Ishikawa (cell line): ENCODE data around the gene ACBD3.

Experiments
- CEBPB ChIP-seq: IDR thresholded peaks from 2 replicates; pipeline ENCODE4 v1.6.1; 2012
- CREB1 ChIP-seq: IDR thresholded peaks from 2 replicates; pipeline ENCODE4 v1.6.1; 2012; ENCODE audit warnings: low read depth
- EGR1 ChIP-seq: IDR thresholded peaks from 2 replicates; pipeline ENCODE4 v1.6.1; 2012
- EP300 ChIP-seq: IDR thresholded peaks from 2 replicates; pipeline ENCODE4 v1.6.1; 2012; ENCODE audit warnings: borderline replicate concordance
- FOXM1 ChIP-seq: IDR thresholded peaks from 2 replicates; pipeline ENCODE4 v1.6.1; 2012; ENCODE audit warnings: low read depth, borderline replicate concordance
- NFIC ChIP-seq: IDR thresholded peaks from 2 replicates; pipeline ENCODE4 v1.6.1; 2012
- RAD21 ChIP-seq: IDR thresholded peaks from 2 replicates; pipeline ENCODE4 v1.6.1; 2012; ENCODE audit warnings: low read depth
- TAF1 ChIP-seq: IDR thresholded peaks from 2 replicates; pipeline ENCODE4 v1.6.1; 2012; ENCODE audit warnings: low read depth, mild to moderate bottlenecking
- TCF12 ChIP-seq: IDR thresholded peaks from 2 replicates; pipeline ENCODE4 v1.6.1; 2012; ENCODE audit warnings: low read depth
- TEAD4 ChIP-seq: IDR thresholded peaks from 2 replicates; pipeline ENCODE4 v1.6.1; 2012
- YY1 ChIP-seq: IDR thresholded peaks from 2 replicates; pipeline ENCODE4 v1.6.1; 2012; ENCODE audit warnings: low read depth
- ZBTB7A ChIP-seq: IDR thresholded peaks from 2 replicates; pipeline ENCODE4 v1.6.1; 2012; ENCODE audit warnings: low read depth
- TF ChIP-seq, protein P1 (sequence below): IDR thresholded peaks from 2 replicates; pipeline ENCODE4 v1.6.1; 2012; ENCODE audit warnings: low read depth, mild to moderate bottlenecking
- TF ChIP-seq, protein P2 (sequence below): IDR thresholded peaks from 2 replicates; pipeline ENCODE4 v1.6.1; 2012
- TF ChIP-seq, protein P3 (sequence below): IDR thresholded peaks from 2 replicates; pipeline ENCODE4 v1.6.1; 2012

The ACBD3 gene

DNA sequence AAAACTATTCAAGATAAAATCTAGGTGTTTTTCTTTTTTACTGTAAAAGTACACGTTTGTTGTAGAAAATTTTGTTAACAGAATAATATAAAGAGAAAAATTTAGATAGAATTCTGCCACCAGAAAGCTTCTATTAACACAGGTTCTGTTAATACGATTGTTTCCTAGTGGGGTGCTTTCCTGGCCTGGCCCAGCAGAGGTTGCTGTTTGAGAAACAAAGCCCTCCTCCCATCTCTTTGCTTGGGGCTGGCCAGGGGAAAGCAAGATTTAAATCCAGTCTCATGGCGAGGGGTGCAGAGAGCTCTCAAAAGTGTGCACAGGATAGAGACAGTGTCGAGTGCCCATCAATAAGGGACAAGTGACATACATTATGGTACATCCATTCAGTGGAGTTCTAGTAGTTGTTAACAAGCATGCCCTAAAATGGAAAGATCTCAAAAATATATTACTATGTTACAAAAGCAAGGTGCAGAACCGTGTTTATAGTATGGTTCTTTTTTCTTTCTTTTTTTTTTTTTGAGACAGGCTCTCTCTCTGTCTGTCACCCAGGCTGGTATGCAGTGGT lies 14.6 kb upstream of the ACBD3 start:
- TF ChIP-seq RAD21 (peak; percentile 51), EGR1 (no peak), NFIC (no peak)

DNA sequence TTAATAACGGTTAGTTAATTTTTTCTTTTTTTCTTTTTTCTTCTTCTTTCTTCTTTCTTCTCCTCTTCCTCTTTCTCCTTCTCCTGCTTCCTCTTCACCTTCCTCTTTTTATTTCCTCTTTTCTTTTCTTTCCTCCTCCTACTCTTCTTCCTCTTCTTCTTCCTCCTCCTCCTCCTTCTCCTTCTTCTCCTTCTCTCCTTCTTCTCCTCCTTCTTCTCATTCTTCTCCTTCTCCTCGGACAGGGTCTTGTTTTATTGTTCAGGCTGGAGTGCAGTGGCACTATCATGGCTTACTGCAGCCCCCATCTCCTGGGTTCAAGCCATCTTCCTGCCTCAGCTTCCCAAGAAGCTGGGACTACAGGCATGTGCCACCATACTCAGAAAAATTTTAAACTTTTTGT lies 13.4 kb upstream of the ACBD3 start:
- TF ChIP-seq NFIC, result no peak
- TF ChIP-seq ZBTB7A, result no peak
- no peak for TF ChIP-seq FOXM1
- no peak for TF ChIP-seq CREB1
- TF ChIP-seq, protein P1, sequence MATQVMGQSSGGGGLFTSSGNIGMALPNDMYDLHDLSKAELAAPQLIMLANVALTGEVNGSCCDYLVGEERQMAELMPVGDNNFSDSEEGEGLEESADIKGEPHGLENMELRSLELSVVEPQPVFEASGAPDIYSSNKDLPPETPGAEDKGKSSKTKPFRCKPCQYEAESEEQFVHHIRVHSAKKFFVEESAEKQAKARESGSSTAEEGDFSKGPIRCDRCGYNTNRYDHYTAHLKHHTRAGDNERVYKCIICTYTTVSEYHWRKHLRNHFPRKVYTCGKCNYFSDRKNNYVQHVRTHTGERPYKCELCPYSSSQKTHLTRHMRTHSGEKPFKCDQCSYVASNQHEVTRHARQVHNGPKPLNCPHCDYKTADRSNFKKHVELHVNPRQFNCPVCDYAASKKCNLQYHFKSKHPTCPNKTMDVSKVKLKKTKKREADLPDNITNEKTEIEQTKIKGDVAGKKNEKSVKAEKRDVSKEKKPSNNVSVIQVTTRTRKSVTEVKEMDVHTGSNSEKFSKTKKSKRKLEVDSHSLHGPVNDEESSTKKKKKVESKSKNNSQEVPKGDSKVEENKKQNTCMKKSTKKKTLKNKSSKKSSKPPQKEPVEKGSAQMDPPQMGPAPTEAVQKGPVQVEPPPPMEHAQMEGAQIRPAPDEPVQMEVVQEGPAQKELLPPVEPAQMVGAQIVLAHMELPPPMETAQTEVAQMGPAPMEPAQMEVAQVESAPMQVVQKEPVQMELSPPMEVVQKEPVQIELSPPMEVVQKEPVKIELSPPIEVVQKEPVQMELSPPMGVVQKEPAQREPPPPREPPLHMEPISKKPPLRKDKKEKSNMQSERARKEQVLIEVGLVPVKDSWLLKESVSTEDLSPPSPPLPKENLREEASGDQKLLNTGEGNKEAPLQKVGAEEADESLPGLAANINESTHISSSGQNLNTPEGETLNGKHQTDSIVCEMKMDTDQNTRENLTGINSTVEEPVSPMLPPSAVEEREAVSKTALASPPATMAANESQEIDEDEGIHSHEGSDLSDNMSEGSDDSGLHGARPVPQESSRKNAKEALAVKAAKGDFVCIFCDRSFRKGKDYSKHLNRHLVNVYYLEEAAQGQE, result no peak
- TF ChIP-seq YY1, result no peak
- no peak for TF ChIP-seq RAD21
- TF ChIP-seq TAF1, result no peak
- no peak for TF ChIP-seq EP300
- TF ChIP-seq, protein P2, sequence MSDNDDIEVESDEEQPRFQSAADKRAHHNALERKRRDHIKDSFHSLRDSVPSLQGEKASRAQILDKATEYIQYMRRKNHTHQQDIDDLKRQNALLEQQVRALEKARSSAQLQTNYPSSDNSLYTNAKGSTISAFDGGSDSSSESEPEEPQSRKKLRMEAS, result no peak
- TF ChIP-seq, protein P3, sequence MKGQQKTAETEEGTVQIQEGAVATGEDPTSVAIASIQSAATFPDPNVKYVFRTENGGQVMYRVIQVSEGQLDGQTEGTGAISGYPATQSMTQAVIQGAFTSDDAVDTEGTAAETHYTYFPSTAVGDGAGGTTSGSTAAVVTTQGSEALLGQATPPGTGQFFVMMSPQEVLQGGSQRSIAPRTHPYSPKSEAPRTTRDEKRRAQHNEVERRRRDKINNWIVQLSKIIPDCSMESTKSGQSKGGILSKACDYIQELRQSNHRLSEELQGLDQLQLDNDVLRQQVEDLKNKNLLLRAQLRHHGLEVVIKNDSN, result no peak
- no peak for TF ChIP-seq TEAD4
- TF ChIP-seq TCF12, result no peak
- TF ChIP-seq CEBPB, result no peak
- TF ChIP-seq EGR1, result no peak

DNA sequence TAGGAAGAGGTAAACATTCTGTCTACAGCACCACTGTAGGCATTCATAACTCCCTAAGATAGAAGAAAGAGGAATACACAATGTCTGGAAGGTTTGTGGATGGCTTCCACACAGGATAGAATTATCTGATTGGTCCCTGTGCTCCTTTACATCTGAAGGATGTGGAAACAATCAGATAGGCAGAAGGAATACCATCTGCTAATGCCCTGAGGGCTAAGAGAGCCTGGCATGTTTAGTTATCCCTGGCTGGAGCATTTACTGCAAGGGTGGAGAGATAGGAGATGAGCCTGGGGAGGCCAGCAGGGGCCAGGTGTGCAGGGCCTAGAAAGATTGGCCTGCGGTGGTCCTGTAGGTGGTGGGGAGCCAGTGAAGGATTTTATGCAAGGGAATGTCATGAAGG lies 8.6 kb upstream of the ACBD3 start:
- TF ChIP-seq CREB1 (no peak), TAF1 (no peak), TEAD4 (no peak), FOXM1 (no peak), ZBTB7A (no peak), NFIC (no peak)

DNA sequence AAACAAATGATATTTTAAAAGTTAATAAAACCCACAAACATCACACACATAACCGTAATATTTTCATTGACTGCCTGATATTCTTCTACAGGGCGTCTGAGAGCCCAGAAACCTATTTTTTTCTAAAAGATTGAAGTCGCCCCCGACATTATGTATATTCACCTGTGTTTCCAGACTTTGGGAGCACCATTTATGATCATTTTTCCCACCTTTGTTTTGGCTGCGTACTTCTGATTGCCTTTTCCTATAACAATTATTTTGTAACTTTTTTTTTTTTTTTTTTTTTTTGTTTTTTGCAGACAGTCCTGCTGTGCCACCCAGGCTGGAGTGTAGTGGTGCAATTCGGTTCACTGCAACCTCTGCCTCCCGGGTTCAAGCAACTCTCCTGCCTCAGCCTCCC lies 839 bp upstream of the ACBD3 start:
- no peak for TF ChIP-seq CEBPB
- TF ChIP-seq, protein P1, result no peak
- no peak for TF ChIP-seq NFIC
- no peak for TF ChIP-seq TAF1
- no peak for TF ChIP-seq ZBTB7A
- TF ChIP-seq CREB1, result no peak
- TF ChIP-seq, protein P3, result no peak
- TF ChIP-seq TEAD4, result no peak
- TF ChIP-seq TCF12, result no peak
- TF ChIP-seq EGR1, result no peak
- TF ChIP-seq EP300, result no peak
- no peak for TF ChIP-seq FOXM1
- TF ChIP-seq YY1, result no peak
- TF ChIP-seq, protein P2, result no peak
- no peak for TF ChIP-seq RAD21

DNA sequence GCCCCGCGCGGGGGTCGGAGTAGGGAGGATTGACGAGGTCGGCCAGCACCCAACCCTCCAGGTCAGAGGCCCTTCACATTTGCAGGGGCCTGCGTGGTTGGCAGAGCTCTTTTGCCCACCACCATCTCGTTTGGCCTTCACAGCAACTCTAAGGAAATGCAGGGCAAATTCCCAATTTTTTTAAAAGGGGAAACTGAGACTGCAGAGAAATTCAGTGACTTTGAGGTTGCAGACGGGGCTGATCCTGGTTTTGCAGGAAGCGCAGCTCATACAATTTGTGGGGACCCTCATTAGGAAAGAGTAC lies 430 bp upstream of the ACBD3 start:
- TF ChIP-seq EGR1, result no peak
- TF ChIP-seq TEAD4, result no peak
- TF ChIP-seq, protein P3, result no peak
- no peak for TF ChIP-seq CREB1
- TF ChIP-seq TCF12, result no peak
- TF ChIP-seq NFIC, result no peak
- TF ChIP-seq CEBPB, result no peak
- no peak for TF ChIP-seq ZBTB7A
- no peak for TF ChIP-seq FOXM1
- TF ChIP-seq, protein P1, result no peak
- no peak; the same call in 1 of the 2 replicates for TF ChIP-seq TAF1
- TF ChIP-seq YY1, result no peak
- TF ChIP-seq, protein P2, result no peak
- no peak for TF ChIP-seq RAD21
- TF ChIP-seq EP300, result no peak
